ENCODE results near the gene CLNK.

DNA sequence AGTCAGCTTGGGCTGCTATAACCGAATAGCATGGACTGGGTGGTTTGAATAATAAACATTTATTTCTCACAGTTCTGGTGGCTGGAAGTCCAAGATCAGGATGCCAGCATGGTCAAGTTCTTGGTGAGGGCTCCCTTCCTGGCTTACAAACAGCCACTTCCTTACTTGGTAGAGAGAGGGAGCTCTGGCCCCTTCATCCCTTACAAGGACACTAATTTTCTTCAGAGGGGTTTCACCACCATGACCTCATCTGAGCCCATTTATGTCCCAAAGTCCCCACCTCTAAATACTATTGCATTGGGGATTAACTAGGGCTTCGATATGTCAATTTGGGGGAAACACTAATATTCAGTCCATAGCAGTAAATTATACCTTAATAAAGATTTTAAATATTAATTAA lies 61.8 kb downstream of the CLNK start:
- no peak for TF ChIP-seq EZH2phosphoT487 (IDR thresholded peaks at IDR 0.05; ENCODE audit: borderline replicate concordance)
- TF ChIP-seq, protein P1, sequence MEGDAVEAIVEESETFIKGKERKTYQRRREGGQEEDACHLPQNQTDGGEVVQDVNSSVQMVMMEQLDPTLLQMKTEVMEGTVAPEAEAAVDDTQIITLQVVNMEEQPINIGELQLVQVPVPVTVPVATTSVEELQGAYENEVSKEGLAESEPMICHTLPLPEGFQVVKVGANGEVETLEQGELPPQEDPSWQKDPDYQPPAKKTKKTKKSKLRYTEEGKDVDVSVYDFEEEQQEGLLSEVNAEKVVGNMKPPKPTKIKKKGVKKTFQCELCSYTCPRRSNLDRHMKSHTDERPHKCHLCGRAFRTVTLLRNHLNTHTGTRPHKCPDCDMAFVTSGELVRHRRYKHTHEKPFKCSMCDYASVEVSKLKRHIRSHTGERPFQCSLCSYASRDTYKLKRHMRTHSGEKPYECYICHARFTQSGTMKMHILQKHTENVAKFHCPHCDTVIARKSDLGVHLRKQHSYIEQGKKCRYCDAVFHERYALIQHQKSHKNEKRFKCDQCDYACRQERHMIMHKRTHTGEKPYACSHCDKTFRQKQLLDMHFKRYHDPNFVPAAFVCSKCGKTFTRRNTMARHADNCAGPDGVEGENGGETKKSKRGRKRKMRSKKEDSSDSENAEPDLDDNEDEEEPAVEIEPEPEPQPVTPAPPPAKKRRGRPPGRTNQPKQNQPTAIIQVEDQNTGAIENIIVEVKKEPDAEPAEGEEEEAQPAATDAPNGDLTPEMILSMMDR (IDR thresholded peaks at IDR 0.05 in 2 of 3, conservative IDR thresholded peaks at IDR 0.05 in 1 of 3; ENCODE audit: borderline replicate concordance in 1 of 3, insufficient read depth in 1 of 3, low read depth in 2 of 3, low read length in 2 of 3), result peak; percentile 38 to 68 (median 56); a peak in 5 of 6 replicates
- no peak for TF ChIP-seq CEBPB (IDR thresholded peaks at IDR 0.05; ENCODE audit: low read depth)
- no peak for TF ChIP-seq EZH2 (IDR thresholded peaks at IDR 0.05)
- TF ChIP-seq ZNF274 (IDR thresholded peaks at IDR 0.05; ENCODE audit: low read depth, low read length), result no peak
- no peak for TF ChIP-seq SIN3A (IDR thresholded peaks at IDR 0.05; ENCODE audit: low read depth)

Measured in HCT116 (cell line).